ENCODE measurements around the gene SSU72. TPM values are rescaled to one million over a fixed set of nuclear protein-coding genes. Genes with fewer than 3 reads are reported as not detected.

The SSU72 gene
- total and polyA plus RNA-seq, 2 donors (not counting 3 experiments of a cell fraction or from before 2014, with no cell fraction given), result 85.9 to 129 TPM

GRCh38 chr1:1610796-1611195 is 36.1 kb upstream of the SSU72 start:
- no peak for FAIRE-seq
- no peaks in the 10 kb centered on the region for H3K27me3 ChIP-seq (ENCODE audit: control insufficient read depth in 2 of 2, insufficient read depth in 2 of 2, low read length in 2 of 2)
- dilution Hi-C loops (cut with MboI; ENCODE audit: extremely low pct_ligation_motif_present, low sequenced_read_pairs), result no loop called here
- no peak for DNase-seq (ENCODE audit: low read depth, low spot score)
- no peak overlapping the region for H3K4me2 ChIP-seq (ENCODE audit: insufficient read depth, low read length)
- H3K9me1 ChIP-seq (replicated peaks; ENCODE audit: control insufficient read depth, extremely low read depth, insufficient read depth, low read length), result no peaks in the 10 kb centered on the region
- CTCF ChIA-PET, result no interaction called here
- BruUV-seq (replicated peaks), result no TSS peak
- no peak for TF ChIP-seq MYC (IDR thresholded peaks at IDR 0.05; ENCODE audit: low read depth, low read length)
- no peak for TF ChIP-seq MAX (IDR thresholded peaks at IDR 0.05; ENCODE audit: insufficient read depth, insufficient read length)
- TF ChIP-seq GATA2 (IDR thresholded peaks at IDR 0.05; ENCODE audit: insufficient read depth, insufficient read length, low read depth, low read length), result no peak
- TF ChIP-seq POLR2A (IDR thresholded peaks at IDR 0.05; ENCODE audit: low read depth, low read length), result no peak
- no peak for TF ChIP-seq CTCF (IDR thresholded peaks at IDR 0.05; ENCODE audit: extremely low read depth in 1 of 2, insufficient read depth in 1 of 2, low read depth in 1 of 2, low read length in 2 of 2)
- TF ChIP-seq EZH2 (IDR thresholded peaks at IDR 0.05; ENCODE audit: borderline replicate concordance, low read depth, low read length, severe bottlenecking), result no peak
- no peak for TF ChIP-seq FOS (IDR thresholded peaks at IDR 0.05; ENCODE audit: borderline replicate concordance, insufficient read depth, low read length)
- no peak for TF ChIP-seq JUN (IDR thresholded peaks at IDR 0.05; ENCODE audit: borderline replicate concordance, insufficient read depth, insufficient read length, low read depth)
- no peak for TF ChIP-seq POLR2AphosphoS5 (IDR thresholded peaks at IDR 0.05; ENCODE audit: insufficient read depth, low read depth, low read length)
- H3K79me2 ChIP-seq (ENCODE audit: control insufficient read depth, insufficient read depth, low read length), result no peaks in the 10 kb centered on the region
- H3K36me3 ChIP-seq (ENCODE audit: control insufficient read depth in 2 of 2, extremely low read depth in 1 of 2, insufficient read depth in 2 of 2, low read length in 2 of 2), result no peaks in the 10 kb centered on the region
- H3K4me1 ChIP-seq (ENCODE audit: control insufficient read depth, extremely low read depth, insufficient read depth, low read length), result peaks cover 11% of the 10 kb centered on the region
- H2AFZ ChIP-seq (ENCODE audit: low read depth, low read length), result no peak overlapping the region
- no peaks in the 10 kb centered on the region for H3K9me3 ChIP-seq (replicated peaks; ENCODE audit: control insufficient read depth, insufficient read depth, low read length)
- H3K9ac ChIP-seq (replicated peaks; ENCODE audit: extremely low read depth, insufficient read depth, low read length), result no peak overlapping the region
- H4K20me1 ChIP-seq (replicated peaks; ENCODE audit: control insufficient read depth, extremely low read depth, insufficient read depth, low read length), result no peaks in the 10 kb centered on the region
- intact Hi-C loops (cut with micrococcal nuclease), result no loop called here
- POLR2A ChIA-PET, result no interaction called here
- H3K27ac ChIP-seq (ENCODE audit: insufficient read depth, low read depth, low read length), result no peak overlapping the region
- no peak overlapping the region for H3K4me3 ChIP-seq (replicated peaks in 1 of 3; ENCODE audit: insufficient read depth in 1 of 3, low read depth in 1 of 3, low read length in 3 of 3)
